Osteocyte (in vitro differentiated cells): ENCODE results near the gene SGK1. TPM values are rescaled to one million over a fixed set of nuclear protein-coding genes. Genes with fewer than 3 reads are reported as not detected.
"Not testable (repeated sequence)": the region's sequence is repeated elsewhere in the genome, so short reads cannot be mapped to it uniquely, and the experiment has no call there.

ENCODE experiments used
- DNase-seq: peaks from one replicate; pipeline ENCODE4 v3.0.0; 2021; ENCODE audit warnings: mixed read lengths; ENCODE audit not compliant: unreplicated experiment; ENCODE audit errors: extremely low spot score
- H3K27ac Mint-ChIP-seq: one replicate; pipeline ENCODE4 v1.8.0; 2021; ENCODE audit warnings: mild to moderate bottlenecking, mixed read lengths; ENCODE audit not compliant: unreplicated experiment
- H3K27me3 Mint-ChIP-seq: one replicate; pipeline ENCODE4 v1.8.0; 2021; ENCODE audit warnings: mixed read lengths; ENCODE audit not compliant: unreplicated experiment
- H3K36me3 Mint-ChIP-seq: one replicate; pipeline ENCODE4 v1.8.0; 2021; ENCODE audit warnings: mixed read lengths; ENCODE audit not compliant: unreplicated experiment
- H3K4me1 Mint-ChIP-seq: one replicate; pipeline ENCODE4 v1.8.0; 2021; ENCODE audit warnings: mixed read lengths; ENCODE audit not compliant: unreplicated experiment
- H3K4me3 Mint-ChIP-seq: one replicate; pipeline ENCODE4 v1.8.0; 2021; ENCODE audit warnings: mild to moderate bottlenecking, moderate library complexity, mixed read lengths; ENCODE audit not compliant: unreplicated experiment
- H3K9me3 Mint-ChIP-seq: one replicate; pipeline ENCODE4 v1.8.0; 2021; ENCODE audit warnings: mixed read lengths; ENCODE audit not compliant: unreplicated experiment
- CTCF ChIP-seq: fragments of 200-600 bp; sonication (generic); IDR thresholded peaks from 2 replicates; pipeline ENCODE4 v1.5.0; 2021; ENCODE audit warnings: antibody characterized with exemption, mild to moderate bottlenecking, moderate library complexity
- total RNA-seq: library from RNA; stranded (reverse); gene quantifications from 2 replicates; pipeline ENCODE4 v1.2.1, GENCODE V29; 2021

Gene SGK1
- total RNA-seq, 1 donor from 2014 or later: 448 TPM

GRCh38 chr6:134193536-134194498 is 124.1 kb downstream of the SGK1 start:
- no peak overlapping the region for H3K4me3 Mint-ChIP-seq
- H3K9me3 Mint-ChIP-seq: no peaks in the 10 kb centered on the region
- peak overlapping the region; percentile 43 for H3K27ac Mint-ChIP-seq
- H3K36me3 Mint-ChIP-seq: no peaks in the 10 kb centered on the region
- H3K27me3 Mint-ChIP-seq: no peaks in the 10 kb centered on the region
- H3K4me1 Mint-ChIP-seq: peaks cover 8% of the 10 kb centered on the region
- no peak for TF ChIP-seq CTCF
- no peak for DNase-seq

GRCh38 chr6:134192609-134193008 is 125.3 kb downstream of the SGK1 start:
- not testable (repeated sequence) for H3K4me1 Mint-ChIP-seq, H3K36me3 Mint-ChIP-seq, H3K4me3 Mint-ChIP-seq, H3K9me3 Mint-ChIP-seq, H3K27ac Mint-ChIP-seq, DNase-seq, H3K27me3 Mint-ChIP-seq

- Mint-ChIP-seq H3K36me3 (no peaks in the 10 kb centered on the region), H3K27me3 (no peaks in the 10 kb centered on the region), H3K9me3 (no peaks in the 10 kb centered on the region), H3K27ac (no peak overlapping the region), H3K4me3 (no peak overlapping the region), H3K4me1 (peaks cover 8% of the 10 kb centered on the region)
- no peak for DNase-seq
- TF ChIP-seq CTCF: no peak
Measured at GRCh38 chr6:134190883-134191282, 127.0 kb downstream of the SGK1 start.

GRCh38 chr6:134187751-134188150 is 130.2 kb downstream of the SGK1 start:
- H3K27ac Mint-ChIP-seq: no peak overlapping the region
- no peak overlapping the region for H3K4me3 Mint-ChIP-seq
- no peak for DNase-seq
- TF ChIP-seq CTCF: no peak
- H3K27me3 Mint-ChIP-seq: no peaks in the 10 kb centered on the region
- H3K4me1 Mint-ChIP-seq: peaks cover 3% of the 10 kb centered on the region
- H3K9me3 Mint-ChIP-seq: no peaks in the 10 kb centered on the region
- H3K36me3 Mint-ChIP-seq: no peaks in the 10 kb centered on the region

GRCh38 chr6:134187154-134187553 is 130.8 kb downstream of the SGK1 start:
- no peak overlapping the region for H3K4me3 Mint-ChIP-seq
- no peak for TF ChIP-seq CTCF
- peaks cover 8% of the 10 kb centered on the region for H3K4me1 Mint-ChIP-seq
- no peaks in the 10 kb centered on the region for H3K27me3 Mint-ChIP-seq
- H3K9me3 Mint-ChIP-seq: no peaks in the 10 kb centered on the region
- DNase-seq: no peak
- no peaks in the 10 kb centered on the region for H3K36me3 Mint-ChIP-seq
- no peak overlapping the region for H3K27ac Mint-ChIP-seq
